Measurements from ENCODE around the gene C2orf80. TPM values are rescaled to one million over a fixed set of nuclear protein-coding genes. Genes with fewer than 3 reads are reported as not detected.
"Not testable (repeated sequence)": the region's sequence is repeated elsewhere in the genome, so short reads cannot be mapped to it uniquely, and the experiment has no call there.

Gene C2orf80
- total RNA-seq, 2 donors from 2014 or later = 0.55 TPM; not detected in 1

DNA sequence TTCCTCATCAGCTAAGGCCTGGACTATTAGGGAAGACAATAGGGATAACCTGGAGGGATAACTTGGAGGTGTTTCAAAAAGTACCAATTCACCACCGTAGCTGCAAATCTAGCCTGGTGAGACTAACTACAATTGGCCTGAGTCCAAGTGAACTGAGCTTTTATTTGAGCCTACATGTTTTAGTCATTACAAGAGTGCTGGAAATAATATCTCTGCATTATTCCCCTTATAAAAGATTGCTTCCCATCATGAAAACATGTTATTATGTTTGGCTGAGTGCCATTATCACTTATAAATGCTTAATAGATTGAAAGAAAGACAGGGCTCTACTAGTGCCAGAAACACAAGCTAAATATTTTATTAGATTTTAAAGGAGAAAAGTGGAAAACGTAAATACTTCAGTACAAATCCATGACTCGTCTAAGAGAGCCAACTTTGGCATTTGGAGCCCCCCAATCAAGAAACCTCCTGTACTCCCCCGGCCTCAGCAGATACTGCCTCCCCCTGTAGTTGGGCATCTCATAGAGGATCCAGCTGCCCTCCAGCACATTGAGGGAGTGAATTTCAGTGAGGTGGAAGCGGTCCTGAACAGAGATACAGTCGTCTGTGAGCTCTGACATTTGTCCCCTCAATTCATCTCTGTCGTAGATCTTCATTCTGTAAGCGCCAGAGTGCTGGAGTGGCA, 47.4 kb downstream of the C2orf80 start:
- Mint-ChIP-seq H3K27ac (peak overlapping the region; percentile 97), H3K4me3 (peak overlapping the region; percentile 20), H3K4me1 (peaks cover 22% of the 10 kb centered on the region), H3K27me3 (ENCODE audit: insufficient read depth) (peaks cover 2% of the 10 kb centered on the region), H3K36me3 (ENCODE audit: low read depth) (peaks cover 11% of the 10 kb centered on the region), H3K9me3 (peaks cover 60% of the 10 kb centered on the region)
- peak overlapping the region; percentile 4 for H3K27ac ChIP-seq (ENCODE audit: low read depth, low read length)
- no peaks in the 10 kb centered on the region for H3K27me3 ChIP-seq (ENCODE audit: control insufficient read depth, insufficient read depth, low read length, poor library complexity, severe bottlenecking)
- 78 to 81% methylated on average over 6 to 8 of the region's 8 CpGs for WGBS, 2 experiments (ENCODE audit: insufficient coverage in 1 of 2, insufficient read length in 1 of 2)
- H3K4me3 ChIP-seq (ENCODE audit: low read length) = peak overlapping the region; percentile 4
- H3K9me3 ChIP-seq (ENCODE audit: control insufficient read depth, low read length) = peaks cover 59% of the 10 kb centered on the region
- no peaks in the 10 kb centered on the region for H3K36me3 ChIP-seq (ENCODE audit: control insufficient read depth, insufficient read depth, low read length)
- H3K4me1 ChIP-seq (ENCODE audit: control insufficient read depth, insufficient read depth, low read length) = peaks cover 5% of the 10 kb centered on the region
- DNase-seq = no peak
- TF ChIP-seq, protein P1, sequence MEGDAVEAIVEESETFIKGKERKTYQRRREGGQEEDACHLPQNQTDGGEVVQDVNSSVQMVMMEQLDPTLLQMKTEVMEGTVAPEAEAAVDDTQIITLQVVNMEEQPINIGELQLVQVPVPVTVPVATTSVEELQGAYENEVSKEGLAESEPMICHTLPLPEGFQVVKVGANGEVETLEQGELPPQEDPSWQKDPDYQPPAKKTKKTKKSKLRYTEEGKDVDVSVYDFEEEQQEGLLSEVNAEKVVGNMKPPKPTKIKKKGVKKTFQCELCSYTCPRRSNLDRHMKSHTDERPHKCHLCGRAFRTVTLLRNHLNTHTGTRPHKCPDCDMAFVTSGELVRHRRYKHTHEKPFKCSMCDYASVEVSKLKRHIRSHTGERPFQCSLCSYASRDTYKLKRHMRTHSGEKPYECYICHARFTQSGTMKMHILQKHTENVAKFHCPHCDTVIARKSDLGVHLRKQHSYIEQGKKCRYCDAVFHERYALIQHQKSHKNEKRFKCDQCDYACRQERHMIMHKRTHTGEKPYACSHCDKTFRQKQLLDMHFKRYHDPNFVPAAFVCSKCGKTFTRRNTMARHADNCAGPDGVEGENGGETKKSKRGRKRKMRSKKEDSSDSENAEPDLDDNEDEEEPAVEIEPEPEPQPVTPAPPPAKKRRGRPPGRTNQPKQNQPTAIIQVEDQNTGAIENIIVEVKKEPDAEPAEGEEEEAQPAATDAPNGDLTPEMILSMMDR (conservative IDR thresholded peaks at IDR 0.05) = no peak
- peak overlapping the region; percentile 33 for H3K9ac ChIP-seq (ENCODE audit: extremely low read depth, low read length, poor library complexity, severe bottlenecking)

DNA sequence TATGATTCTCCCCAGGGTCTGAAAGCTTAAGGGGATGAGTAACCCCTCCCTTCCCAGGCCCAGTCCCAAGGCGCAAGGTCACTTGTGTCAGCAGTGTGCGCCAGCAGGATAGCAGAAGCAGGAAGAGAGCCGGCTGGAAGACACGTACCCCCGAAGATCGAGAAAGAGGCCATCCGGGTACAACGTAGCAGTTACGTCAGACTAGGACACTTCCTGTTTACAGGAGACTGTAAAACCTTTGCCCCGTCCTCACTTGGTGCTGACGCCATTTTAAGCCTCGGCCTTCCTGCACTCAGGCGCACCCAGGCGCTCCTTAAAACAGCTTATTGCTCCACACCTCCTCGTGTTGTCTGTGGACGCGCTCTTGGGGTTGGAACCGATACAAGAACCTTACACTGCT, 50.4 kb downstream of the C2orf80 start:
- H3K36me3 ChIP-seq (ENCODE audit: control insufficient read depth, insufficient read depth, low read length) = no peaks in the 10 kb centered on the region
- Mint-ChIP-seq H3K4me1 (peaks cover 19% of the 10 kb centered on the region), H3K36me3 (ENCODE audit: low read depth) (peaks cover 8% of the 10 kb centered on the region), H3K9me3 (peaks cover 60% of the 10 kb centered on the region), H3K4me3 (no peak overlapping the region), H3K27me3 (ENCODE audit: insufficient read depth) (no peaks in the 10 kb centered on the region), H3K27ac (no peak overlapping the region)
- 90 to 92% methylated on average over 18 of the region's 18 CpGs for WGBS, 2 experiments (ENCODE audit: insufficient coverage in 1 of 2, insufficient read length in 1 of 2)
- no peak overlapping the region for H3K9ac ChIP-seq (ENCODE audit: extremely low read depth, low read length, poor library complexity, severe bottlenecking)
- H3K4me3 ChIP-seq (ENCODE audit: low read length) = no peak overlapping the region
- peaks cover 63% of the 10 kb centered on the region for H3K9me3 ChIP-seq (ENCODE audit: control insufficient read depth, low read length)
- peaks cover 5% of the 10 kb centered on the region for H3K4me1 ChIP-seq (ENCODE audit: control insufficient read depth, insufficient read depth, low read length)
- DNase-seq = no peak
- no peaks in the 10 kb centered on the region for H3K27me3 ChIP-seq (ENCODE audit: control insufficient read depth, insufficient read depth, low read length, poor library complexity, severe bottlenecking)
- no peak overlapping the region for H3K27ac ChIP-seq (ENCODE audit: low read depth, low read length)
- TF ChIP-seq, protein P1 (conservative IDR thresholded peaks at IDR 0.05) = no peak

DNA sequence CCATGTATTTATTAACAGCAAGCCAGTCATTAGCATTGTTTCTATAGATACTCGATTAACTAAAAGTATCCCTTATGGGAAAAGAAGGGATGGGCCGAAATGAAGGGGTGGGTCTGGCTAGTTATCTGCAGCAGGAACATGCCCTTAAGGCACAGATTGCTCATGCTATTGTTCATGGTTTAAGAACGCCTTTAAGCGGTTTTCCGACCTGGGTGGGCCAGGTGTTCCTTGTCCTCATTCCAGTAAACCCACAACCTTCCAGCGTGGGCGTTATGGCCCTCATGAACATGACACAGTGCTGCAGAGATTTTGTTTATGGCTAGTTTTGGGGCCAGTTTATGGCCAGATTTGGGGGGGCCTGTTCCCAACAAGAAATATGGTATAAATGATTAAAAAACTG, 51.5 kb downstream of the C2orf80 start:
- not testable (repeated sequence) for H3K36me3 Mint-ChIP-seq (ENCODE audit: low read depth); H3K4me3 ChIP-seq (ENCODE audit: low read length); H3K27me3 Mint-ChIP-seq (ENCODE audit: insufficient read depth); H3K9ac ChIP-seq (ENCODE audit: extremely low read depth, low read length, poor library complexity, severe bottlenecking); H3K27ac ChIP-seq (ENCODE audit: low read depth, low read length); DNase-seq; H3K4me1 ChIP-seq (ENCODE audit: control insufficient read depth, insufficient read depth, low read length); H3K27ac Mint-ChIP-seq; H3K36me3 ChIP-seq (ENCODE audit: control insufficient read depth, insufficient read depth, low read length); H3K27me3 ChIP-seq (ENCODE audit: control insufficient read depth, insufficient read depth, low read length, poor library complexity, severe bottlenecking); H3K4me3 Mint-ChIP-seq
- H3K9me3 Mint-ChIP-seq = peaks cover 49% of the 10 kb centered on the region
- 91 to 100% methylated on average over 2 to 7 of the region's 7 CpGs for WGBS, 2 experiments (ENCODE audit: insufficient coverage in 1 of 2, insufficient read length in 1 of 2)
- peaks cover 54% of the 10 kb centered on the region for H3K9me3 ChIP-seq (ENCODE audit: control insufficient read depth, low read length)
- H3K4me1 Mint-ChIP-seq = peaks cover 17% of the 10 kb centered on the region
